ENCODE data around the gene CCDC142. TPM values are rescaled to one million over a fixed set of nuclear protein-coding genes. Genes with fewer than 3 reads are reported as not detected.

The CCDC142 gene
- total RNA-seq, 1 experiment from 2014 or later, result 14.0 TPM

GRCh38 chr2:74439373-74439772 lies 43.4 kb downstream of the CCDC142 start (continued):
- TF ChIP-seq TCF7 (CRISPR knock-in tag; IDR thresholded peaks at IDR 0.05; ENCODE audit: low read depth) (no peak), PRDM15 (CRISPR knock-in tag; IDR thresholded peaks at IDR 0.05) (no peak), ZNF416 (CRISPR knock-in tag; IDR thresholded peaks at IDR 0.05) (no peak), FOXJ3 (CRISPR knock-in tag; IDR thresholded peaks at IDR 0.05; ENCODE audit: borderline replicate concordance) (no peak), CREM (CRISPR knock-in tag; IDR thresholded peaks at IDR 0.05) (no peak)
- TF ChIP-seq, protein P1, sequence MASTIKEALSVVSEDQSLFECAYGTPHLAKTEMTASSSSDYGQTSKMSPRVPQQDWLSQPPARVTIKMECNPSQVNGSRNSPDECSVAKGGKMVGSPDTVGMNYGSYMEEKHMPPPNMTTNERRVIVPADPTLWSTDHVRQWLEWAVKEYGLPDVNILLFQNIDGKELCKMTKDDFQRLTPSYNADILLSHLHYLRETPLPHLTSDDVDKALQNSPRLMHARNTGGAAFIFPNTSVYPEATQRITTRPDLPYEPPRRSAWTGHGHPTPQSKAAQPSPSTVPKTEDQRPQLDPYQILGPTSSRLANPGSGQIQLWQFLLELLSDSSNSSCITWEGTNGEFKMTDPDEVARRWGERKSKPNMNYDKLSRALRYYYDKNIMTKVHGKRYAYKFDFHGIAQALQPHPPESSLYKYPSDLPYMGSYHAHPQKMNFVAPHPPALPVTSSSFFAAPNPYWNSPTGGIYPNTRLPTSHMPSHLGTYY (CRISPR knock-in tag; IDR thresholded peaks at IDR 0.05), result no peak

GRCh38 chr2:74438248-74438647 lies 44.5 kb downstream of the CCDC142 start:
- Mint-ChIP-seq H3K4me1 (peaks cover 34% of the 10 kb centered on the region), H3K27me3 (ENCODE audit: low read depth) (peaks cover 3% of the 10 kb centered on the region), H3K36me3 (peaks cover 16% of the 10 kb centered on the region; the same call in 1 of the 2 replicates), H3K4me3 (peak overlapping the region; percentile 99; the same call in 1 of the 2 replicates), H3K9me3 (no peaks in the 10 kb centered on the region), H3K27ac (peak overlapping the region; percentile 69)
- ChIA-PET CTCF (interaction anchor here (0.8 kb wide), 1 partner anchor 29 kb away, joined by 3 read pairs; no protein-coding TSS in a partner anchor), POLR2A (no interaction called here)
- TF ChIP-seq NR3C1 (CRISPR knock-in tag; conservative IDR thresholded peaks at IDR 0.05; ENCODE audit: low read depth) (no peak), ZNF512 (CRISPR knock-in tag; IDR thresholded peaks at IDR 0.05; ENCODE audit: borderline replicate concordance) (no peak), TP53 (CRISPR knock-in tag; IDR thresholded peaks at IDR 0.05) (no peak), ZNF219 (CRISPR knock-in tag; IDR thresholded peaks at IDR 0.05; ENCODE audit: borderline replicate concordance) (no peak), PREB (CRISPR knock-in tag; IDR thresholded peaks at IDR 0.05; ENCODE audit: borderline replicate concordance) (no peak), FOXJ3 (CRISPR knock-in tag; IDR thresholded peaks at IDR 0.05; ENCODE audit: borderline replicate concordance) (no peak), SOX15 (CRISPR knock-in tag; IDR thresholded peaks at IDR 0.05) (no peak), ZNF396 (CRISPR knock-in tag; IDR thresholded peaks at IDR 0.05; ENCODE audit: borderline replicate concordance) (no peak), NFE2L1 (CRISPR knock-in tag; IDR thresholded peaks at IDR 0.05) (no peak), MLX (CRISPR knock-in tag; IDR thresholded peaks at IDR 0.05) (no peak), ZBTB43 (CRISPR knock-in tag; IDR thresholded peaks at IDR 0.05) (no peak), FOXP1 (CRISPR knock-in tag; IDR thresholded peaks at IDR 0.05; ENCODE audit: borderline replicate concordance) (no peak), ZNF263 (CRISPR knock-in tag; IDR thresholded peaks at IDR 0.05; ENCODE audit: low read depth) (no peak), TEAD1 (CRISPR knock-in tag; IDR thresholded peaks at IDR 0.05) (no peak), JAZF1 (CRISPR knock-in tag; IDR thresholded peaks at IDR 0.05) (no peak), PRRX2 (CRISPR knock-in tag; IDR thresholded peaks at IDR 0.05) (no peak)
- TF ChIP-seq, protein P2, sequence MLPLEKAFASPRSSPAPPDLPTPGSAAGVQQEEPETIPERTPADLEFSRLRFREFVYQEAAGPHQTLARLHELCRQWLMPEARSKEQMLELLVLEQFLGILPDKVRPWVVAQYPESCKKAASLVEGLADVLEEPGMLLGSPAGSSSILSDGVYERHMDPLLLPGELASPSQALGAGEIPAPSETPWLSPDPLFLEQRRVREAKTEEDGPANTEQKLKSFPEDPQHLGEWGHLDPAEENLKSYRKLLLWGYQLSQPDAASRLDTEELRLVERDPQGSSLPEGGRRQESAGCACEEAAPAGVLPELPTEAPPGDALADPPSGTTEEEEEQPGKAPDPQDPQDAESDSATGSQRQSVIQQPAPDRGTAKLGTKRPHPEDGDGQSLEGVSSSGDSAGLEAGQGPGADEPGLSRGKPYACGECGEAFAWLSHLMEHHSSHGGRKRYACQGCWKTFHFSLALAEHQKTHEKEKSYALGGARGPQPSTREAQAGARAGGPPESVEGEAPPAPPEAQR (CRISPR knock-in tag; IDR thresholded peaks at IDR 0.05), result no peak
- TF ChIP-seq, protein P3, sequence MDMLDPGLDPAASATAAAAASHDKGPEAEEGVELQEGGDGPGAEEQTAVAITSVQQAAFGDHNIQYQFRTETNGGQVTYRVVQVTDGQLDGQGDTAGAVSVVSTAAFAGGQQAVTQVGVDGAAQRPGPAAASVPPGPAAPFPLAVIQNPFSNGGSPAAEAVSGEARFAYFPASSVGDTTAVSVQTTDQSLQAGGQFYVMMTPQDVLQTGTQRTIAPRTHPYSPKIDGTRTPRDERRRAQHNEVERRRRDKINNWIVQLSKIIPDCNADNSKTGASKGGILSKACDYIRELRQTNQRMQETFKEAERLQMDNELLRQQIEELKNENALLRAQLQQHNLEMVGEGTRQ (CRISPR knock-in tag; IDR thresholded peaks at IDR 0.05), result no peak
- TF ChIP-seq, protein P4, sequence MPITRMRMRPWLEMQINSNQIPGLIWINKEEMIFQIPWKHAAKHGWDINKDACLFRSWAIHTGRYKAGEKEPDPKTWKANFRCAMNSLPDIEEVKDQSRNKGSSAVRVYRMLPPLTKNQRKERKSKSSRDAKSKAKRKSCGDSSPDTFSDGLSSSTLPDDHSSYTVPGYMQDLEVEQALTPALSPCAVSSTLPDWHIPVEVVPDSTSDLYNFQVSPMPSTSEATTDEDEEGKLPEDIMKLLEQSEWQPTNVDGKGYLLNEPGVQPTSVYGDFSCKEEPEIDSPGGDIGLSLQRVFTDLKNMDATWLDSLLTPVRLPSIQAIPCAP (CRISPR knock-in tag; IDR thresholded peaks at IDR 0.05), result no peak
- no peak for DNase-seq (ENCODE audit: low spot score)
- no peak for ATAC-seq
